Measurements from ENCODE around the gene DCUN1D3.
"Not testable (repeated sequence)": the region's sequence is repeated elsewhere in the genome, so short reads cannot be mapped to it uniquely, and the experiment has no call there.

DCUN1D3 gene

GRCh38 chr16:20887207-20887606 lies 13.0 kb downstream of the DCUN1D3 start:
- DNase-seq (ENCODE audit: low read depth in 2 of 2) = no peak

- DNase-seq (ENCODE audit: low read depth in 2 of 2) = no peak
Measured at GRCh38 chr16:20886320-20886719, 13.8 kb downstream of the DCUN1D3 start.

GRCh38 chr16:20884240-20884556 lies 16.0 kb downstream of the DCUN1D3 start:
- DNase-seq (ENCODE audit: low read depth in 2 of 2) = no peak

GRCh38 chr16:20883554-20884239 lies 16.5 kb downstream of the DCUN1D3 start:
- no peak for DNase-seq (ENCODE audit: low read depth in 2 of 2)

- no peak for DNase-seq (ENCODE audit: low read depth in 2 of 2)
Measured at GRCh38 chr16:20881503-20881878, 18.7 kb downstream of the DCUN1D3 start.

- no peak for DNase-seq (ENCODE audit: low read depth in 2 of 2)
Measured at GRCh38 chr16:20880867-20881502, 19.2 kb downstream of the DCUN1D3 start.

GRCh38 chr16:20879175-20880040 lies 20.8 kb downstream of the DCUN1D3 start:
- no peak for DNase-seq (ENCODE audit: low read depth in 2 of 2)

- DNase-seq (ENCODE audit: low read depth in 2 of 2) = no peak
Measured at GRCh38 chr16:20878682-20879147, 21.4 kb downstream of the DCUN1D3 start.

GRCh38 chr16:20875355-20875650 lies 24.9 kb downstream of the DCUN1D3 start:
- no peak for DNase-seq (ENCODE audit: low read depth in 2 of 2)

- DNase-seq (ENCODE audit: low read depth in 2 of 2) = no peak
Measured at GRCh38 chr16:20874088-20874581, 26.0 kb downstream of the DCUN1D3 start.

GRCh38 chr16:20873331-20873730 lies 26.8 kb downstream of the DCUN1D3 start:
- DNase-seq (ENCODE audit: low read depth in 2 of 2) = no peak

- no peak for DNase-seq (ENCODE audit: low read depth in 2 of 2)
Measured at GRCh38 chr16:20871941-20872815, 28.0 kb downstream of the DCUN1D3 start.

- no peak for DNase-seq (ENCODE audit: low read depth in 2 of 2)
Measured at GRCh38 chr16:20871258-20871657, 28.9 kb downstream of the DCUN1D3 start.

- no peak for DNase-seq (ENCODE audit: low read depth in 2 of 2)
Measured at GRCh38 chr16:20870122-20870820, 29.9 kb downstream of the DCUN1D3 start.

- DNase-seq (ENCODE audit: low read depth in 2 of 2) = no peak
Measured at GRCh38 chr16:20868890-20869289, 31.3 kb downstream of the DCUN1D3 start.

- no peak for DNase-seq (ENCODE audit: low read depth in 2 of 2)
Measured at GRCh38 chr16:20867585-20867984, 32.6 kb downstream of the DCUN1D3 start.

- DNase-seq (ENCODE audit: low read depth in 2 of 2) = no peak
Measured at GRCh38 chr16:20866801-20867200, 33.4 kb downstream of the DCUN1D3 start.

- DNase-seq (ENCODE audit: low read depth in 2 of 2) = no peak
Measured at GRCh38 chr16:20866145-20866772, 33.9 kb downstream of the DCUN1D3 start.

- DNase-seq (ENCODE audit: low read depth in 2 of 2) = no peak
Measured at GRCh38 chr16:20865420-20866131, 34.6 kb downstream of the DCUN1D3 start.

- not testable (repeated sequence) for DNase-seq (ENCODE audit: low read depth in 2 of 2)
Measured at GRCh38 chr16:20864376-20864775, 35.8 kb downstream of the DCUN1D3 start.

Measured in stimulated activated CD8-positive, alpha-beta memory T cell treated with anti-CD3 and anti-CD28 coated beads, Interleukin-15, amount 100 ng/mL, for 48 hours (primary cell).